Endothelial cell of umbilical vein (primary cell): ENCODE data around the gene TMPRSS4.

Experiments used
- EZH2 ChIP-seq: IDR thresholded peaks from 2 replicates; pipeline ENCODE4 v1.6.1; 2012; ENCODE audit warnings: borderline replicate concordance, low read depth, mild to moderate bottlenecking, moderate library complexity, low read length, inconsistent platforms; ENCODE audit not compliant: severe bottlenecking
- TF ChIP-seq, protein P1 (sequence below), 2 donors: IDR thresholded peaks; 1 replicate in 1 of 2; 2 replicates in 1 of 2; pipeline ENCODE4 v1.5.1; 2011; ENCODE audit warnings: low read length in 2 of 2, mild to moderate bottlenecking in 2 of 2, moderate library complexity in 2 of 2, control low read depth in 1 of 2, inconsistent platforms in 1 of 2, low read depth in 1 of 2; ENCODE audit not compliant: insufficient read depth in 1 of 2; ENCODE audit errors: extremely low read depth in 1 of 2

DNA sequence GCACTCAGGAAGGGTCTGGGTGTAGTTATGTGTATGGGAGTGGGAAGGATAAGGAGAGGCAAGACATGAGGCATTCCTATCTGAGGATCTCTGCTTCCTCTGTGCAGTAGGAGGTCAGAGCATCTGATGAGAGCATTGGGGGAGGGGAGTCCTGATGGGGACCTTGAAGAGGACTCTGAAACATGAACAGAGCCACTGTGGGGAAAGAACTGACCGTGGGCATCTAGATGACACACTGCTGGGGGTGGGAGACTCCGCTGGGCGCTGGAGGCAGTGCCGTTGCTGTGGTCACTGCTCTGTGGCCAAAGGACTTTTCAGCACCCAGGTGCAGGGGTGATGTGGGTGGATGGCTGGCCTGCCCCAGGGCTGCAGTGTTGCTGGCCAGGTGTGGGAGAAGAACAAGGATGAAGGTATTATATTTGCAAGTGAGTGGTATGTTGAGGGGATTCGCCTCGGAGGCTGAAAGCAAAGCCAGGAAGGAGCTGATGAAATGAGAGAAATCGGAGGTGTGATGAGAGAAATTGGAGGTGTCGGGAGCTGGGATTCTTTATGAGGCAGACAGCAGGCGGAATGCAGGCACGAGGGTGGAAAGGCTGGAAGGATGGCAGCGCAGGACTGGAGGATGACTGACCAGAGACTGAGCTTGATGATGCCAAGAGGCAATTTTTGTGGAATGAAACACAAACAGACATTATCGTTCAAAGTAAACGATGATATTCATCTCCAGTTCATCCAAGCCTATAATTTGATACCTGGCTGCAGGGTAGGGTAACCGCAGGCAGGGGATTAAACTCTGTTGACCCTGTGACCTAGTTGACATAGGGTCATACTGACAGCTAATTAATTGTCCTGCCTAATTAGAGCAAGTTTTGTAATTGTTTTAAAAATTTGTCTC, 19.4 kb upstream of the TMPRSS4 start:
- TF ChIP-seq, protein P1, sequence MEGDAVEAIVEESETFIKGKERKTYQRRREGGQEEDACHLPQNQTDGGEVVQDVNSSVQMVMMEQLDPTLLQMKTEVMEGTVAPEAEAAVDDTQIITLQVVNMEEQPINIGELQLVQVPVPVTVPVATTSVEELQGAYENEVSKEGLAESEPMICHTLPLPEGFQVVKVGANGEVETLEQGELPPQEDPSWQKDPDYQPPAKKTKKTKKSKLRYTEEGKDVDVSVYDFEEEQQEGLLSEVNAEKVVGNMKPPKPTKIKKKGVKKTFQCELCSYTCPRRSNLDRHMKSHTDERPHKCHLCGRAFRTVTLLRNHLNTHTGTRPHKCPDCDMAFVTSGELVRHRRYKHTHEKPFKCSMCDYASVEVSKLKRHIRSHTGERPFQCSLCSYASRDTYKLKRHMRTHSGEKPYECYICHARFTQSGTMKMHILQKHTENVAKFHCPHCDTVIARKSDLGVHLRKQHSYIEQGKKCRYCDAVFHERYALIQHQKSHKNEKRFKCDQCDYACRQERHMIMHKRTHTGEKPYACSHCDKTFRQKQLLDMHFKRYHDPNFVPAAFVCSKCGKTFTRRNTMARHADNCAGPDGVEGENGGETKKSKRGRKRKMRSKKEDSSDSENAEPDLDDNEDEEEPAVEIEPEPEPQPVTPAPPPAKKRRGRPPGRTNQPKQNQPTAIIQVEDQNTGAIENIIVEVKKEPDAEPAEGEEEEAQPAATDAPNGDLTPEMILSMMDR (IDR thresholded peaks at IDR 0.05; ENCODE audit: extremely low read depth in 1 of 2, insufficient read depth in 1 of 2, low read depth in 1 of 2, low read length in 2 of 2), result no peak
- no peak for TF ChIP-seq EZH2
